ENCODE results near the gene SWAP70.

DNA sequence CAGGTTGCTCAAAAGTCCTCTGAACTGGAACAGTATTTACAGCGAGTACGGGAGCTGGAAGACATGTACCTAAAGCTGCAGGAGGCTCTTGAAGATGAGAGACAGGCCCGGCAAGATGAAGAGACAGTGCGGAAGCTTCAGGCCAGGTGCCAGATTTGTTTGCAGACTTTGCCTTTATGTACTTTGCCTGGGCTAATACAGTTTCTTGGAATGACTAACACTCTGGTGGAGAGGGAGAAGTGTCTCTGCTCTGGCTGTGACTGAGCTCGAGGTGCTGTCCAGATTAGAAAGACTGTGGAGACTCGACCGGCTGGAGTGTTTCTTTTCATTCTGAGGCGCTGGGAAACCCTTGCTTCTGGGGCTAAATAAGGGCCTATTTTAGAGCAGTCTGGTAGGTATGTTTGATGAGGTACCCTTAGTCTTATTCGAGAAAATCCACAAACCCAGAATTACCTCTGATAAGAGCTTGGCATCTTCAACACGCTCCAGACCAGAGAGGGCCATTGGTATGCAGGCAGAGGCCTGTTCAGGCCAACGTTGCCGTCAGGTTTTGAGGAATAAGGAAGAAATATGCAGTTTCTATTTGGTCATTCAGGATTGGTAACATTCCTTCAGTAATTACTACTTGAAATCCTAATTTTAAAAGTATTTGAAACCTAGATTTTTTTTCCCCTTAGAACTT lies 76.5 kb downstream of the SWAP70 start:
- no peak for TF ChIP-seq CTCF (IDR thresholded peaks at IDR 0.05; ENCODE audit: insufficient read depth, low read length, poor library complexity, severe bottlenecking)
- TF ChIP-seq EZH2phosphoT487 (conservative IDR thresholded peaks at IDR 0.05; ENCODE audit: low read length), result no peak
